Large intestine (tissue), 3 donors: ENCODE data around the gene DNAJB5. TPM values are rescaled to one million over a fixed set of nuclear protein-coding genes. Genes with fewer than 3 reads are reported as not detected.

Experiments used
- DNase-seq, 2 donors: peaks; one replicate each; pipeline versions ENCODE4 v3.0.0 to v3.0.0-alpha.2; 2013
- H3K27ac ChIP-seq: one replicate; pipeline ENCODE4 v1.5.1; 2013; ENCODE audit warnings: low read length
- H3K27me3 ChIP-seq: 2 replicates; pipeline ENCODE4 v1.6.1; 2013; ENCODE audit warnings: low read length; ENCODE audit not compliant: control insufficient read depth, insufficient read depth
- H3K36me3 ChIP-seq: 2 replicates; pipeline ENCODE4 v1.6.1; 2013; ENCODE audit warnings: low read length; ENCODE audit not compliant: control insufficient read depth, insufficient read depth
- H3K4me1 ChIP-seq: one replicate; pipeline ENCODE4 v1.6.1; 2013; ENCODE audit warnings: low read length; ENCODE audit not compliant: control insufficient read depth, insufficient read depth
- H3K4me3 ChIP-seq: one replicate; pipeline ENCODE4 v1.5.1; 2013; ENCODE audit warnings: low read length
- H3K9me3 ChIP-seq: one replicate; pipeline ENCODE4 v1.6.1; 2013; ENCODE audit warnings: mild to moderate bottlenecking, low read depth, low read length, moderate library complexity; ENCODE audit not compliant: control insufficient read depth
- WGBS: methylation state at CpG from one replicate; pipeline ENCODE4 v1.1.5; 2013; ENCODE audit warnings: low lambda C conversion rate; ENCODE audit not compliant: insufficient coverage; 5-methylcytosine and 5-hydroxymethylcytosine counted together
- polyA plus RNA-seq: library from polyadenylated mRNA; unstranded; fragments of 120-200 nt; gene quantifications from one replicate; pipeline ENCODE4 v1.2.1, GENCODE V29; 2013

DNAJB5 gene
- polyA plus RNA-seq, 1 donor = 9.7 TPM

GRCh38 chr9:35044071-35044470, 54.5 kb downstream of the DNAJB5 start:
- Histone ChIP-seq H3K27me3 (no peaks in the 10 kb centered on the region), H3K4me1 (no peaks in the 10 kb centered on the region), H3K27ac (no peak overlapping the region), H3K4me3 (no peak overlapping the region), H3K36me3 (peaks cover 44% of the 10 kb centered on the region), H3K9me3 (no peaks in the 10 kb centered on the region)
- DNase-seq = no peak
- WGBS = no CpG with 5 or more reads among the region's 3 CpGs

Other genes with a start within 250 kb of the DNAJB5 start
- 1.6 TPM for gene PHF24, start 31.5 kb upstream of the DNAJB5 start, polyA plus RNA-seq
- gene VCP, start 82.9 kb downstream of the DNAJB5 start, polyA plus RNA-seq = 189 TPM
- 25.9 TPM for gene FANCG, start 90.2 kb downstream of the DNAJB5 start, polyA plus RNA-seq
- 25.5 TPM for gene PIGO, start 106.8 kb downstream of the DNAJB5 start, polyA plus RNA-seq
- gene STOML2, start 113.4 kb downstream of the DNAJB5 start, polyA plus RNA-seq = 125 TPM
- 11.4 TPM for gene ATOSB, start 126.1 kb downstream of the DNAJB5 start, polyA plus RNA-seq
- 33.1 TPM for gene UNC13B, start 172.3 kb downstream of the DNAJB5 start, polyA plus RNA-seq